Activated CD4-positive, alpha-beta T cell treated with anti-CD3 and anti-CD28 coated beads for 48 hours (primary cell): ENCODE results near the gene SPATS2L.

Source experiments
- DNase-seq: peaks from one replicate; pipeline ENCODE4 v3.0.0-alpha.2; 2020

Gene SPATS2L

GRCh38 chr2:200449149-200449548 is 142.7 kb downstream of the SPATS2L start:
- no peak for DNase-seq

GRCh38 chr2:200450288-200450687 is 143.8 kb downstream of the SPATS2L start:
- no peak for DNase-seq

GRCh38 chr2:200451511-200451910 is 145.0 kb downstream of the SPATS2L start:
- no peak for DNase-seq

GRCh38 chr2:200452377-200452776 is 145.9 kb downstream of the SPATS2L start:
- DNase-seq: no peak

GRCh38 chr2:200453142-200453852 is 146.8 kb downstream of the SPATS2L start:
- DNase-seq: no peak

- no peak for DNase-seq
Measured at GRCh38 chr2:200453853-200454534, 147.5 kb downstream of the SPATS2L start.

GRCh38 chr2:200454927-200455801 is 148.7 kb downstream of the SPATS2L start:
- peak; percentile 25 for DNase-seq

GRCh38 chr2:200455958-200456421 is 149.5 kb downstream of the SPATS2L start:
- DNase-seq: peak; percentile 64

GRCh38 chr2:200456567-200456966 is 150.1 kb downstream of the SPATS2L start:
- no peak for DNase-seq

- DNase-seq: no peak
Measured at GRCh38 chr2:200459101-200459500, 152.6 kb downstream of the SPATS2L start.

- DNase-seq: no peak
Measured at GRCh38 chr2:200461846-200462710, 155.6 kb downstream of the SPATS2L start.

GRCh38 chr2:200463452-200463851 is 157.0 kb downstream of the SPATS2L start:
- DNase-seq: no peak

GRCh38 chr2:200466425-200467418 is 160.2 kb downstream of the SPATS2L start:
- DNase-seq: peak; percentile 63

- no peak for DNase-seq
Measured at GRCh38 chr2:200467806-200468681, 161.6 kb downstream of the SPATS2L start.

GRCh38 chr2:200469708-200470211 is 163.3 kb downstream of the SPATS2L start:
- no peak for DNase-seq

GRCh38 chr2:200470230-200470629 is 163.7 kb downstream of the SPATS2L start:
- no peak for DNase-seq

GRCh38 chr2:200471324-200471848 is 164.9 kb downstream of the SPATS2L start:
- DNase-seq: peak; percentile 58

GRCh38 chr2:200471928-200472645 is 165.6 kb downstream of the SPATS2L start:
- DNase-seq: no peak
